DMS153 treated with DMSO at 0.1 percent for 48 hours (cell line): ENCODE data around the gene MSI2.
"Not testable (repeated sequence)": the region's sequence is repeated elsewhere in the genome, so short reads cannot be mapped to it uniquely, and the experiment has no call there.

Experiments used
- DNase-seq: peaks from one replicate; lab custom pipeline; 2025; ENCODE audit not compliant: unreplicated experiment; lab: John Stamatoyannopoulos, UW

MSI2 gene

DNA sequence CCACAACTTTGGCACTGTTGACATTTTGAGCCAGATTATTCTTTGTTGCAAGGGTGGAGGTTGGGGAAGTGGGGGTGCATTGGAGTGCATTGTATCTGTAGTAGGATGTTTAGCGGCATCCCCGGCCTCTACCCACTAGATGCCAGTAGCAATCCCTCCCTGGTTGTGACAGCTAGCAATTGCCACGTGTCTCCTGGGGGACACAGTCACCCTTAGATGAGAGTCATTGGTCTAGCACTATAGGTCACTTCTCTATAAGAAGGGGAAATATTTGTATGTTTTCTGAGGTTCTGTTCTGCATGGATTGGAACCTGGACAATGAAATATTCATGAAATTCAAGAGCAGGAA, 32.4 kb downstream of the MSI2 start:
- no peak for DNase-seq

GRCh38 chr17:57289130-57289529, 32.8 kb downstream of the MSI2 start:
- no peak for DNase-seq

- no peak for DNase-seq
Observed at GRCh38 chr17:57289613-57290012, 33.3 kb downstream of the MSI2 start.

GRCh38 chr17:57290981-57291380, 34.7 kb downstream of the MSI2 start:
- no peak for DNase-seq

DNA sequence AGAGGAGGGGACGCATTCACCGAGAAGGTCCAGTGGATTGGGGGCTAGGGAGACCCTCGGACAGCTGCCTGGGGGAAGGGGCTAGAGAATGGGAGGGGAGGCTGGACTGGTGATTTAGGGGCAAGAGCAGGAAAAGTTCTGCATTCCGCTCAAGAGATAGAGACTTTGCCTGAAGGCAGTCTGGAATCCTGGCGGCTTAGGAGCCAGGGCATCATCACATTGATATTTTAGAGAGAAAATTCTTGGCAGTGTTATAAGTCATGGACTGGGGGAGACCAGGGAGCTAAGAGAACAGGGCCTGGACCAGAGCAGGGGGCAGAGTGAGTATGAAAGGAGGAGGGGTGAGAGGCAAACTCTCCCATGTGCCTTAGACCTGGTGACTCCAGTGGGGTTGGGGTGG, 35.8 kb downstream of the MSI2 start:
- no peak for DNase-seq

GRCh38 chr17:57293077-57293476, 36.8 kb downstream of the MSI2 start:
- DNase-seq: no peak

DNA sequence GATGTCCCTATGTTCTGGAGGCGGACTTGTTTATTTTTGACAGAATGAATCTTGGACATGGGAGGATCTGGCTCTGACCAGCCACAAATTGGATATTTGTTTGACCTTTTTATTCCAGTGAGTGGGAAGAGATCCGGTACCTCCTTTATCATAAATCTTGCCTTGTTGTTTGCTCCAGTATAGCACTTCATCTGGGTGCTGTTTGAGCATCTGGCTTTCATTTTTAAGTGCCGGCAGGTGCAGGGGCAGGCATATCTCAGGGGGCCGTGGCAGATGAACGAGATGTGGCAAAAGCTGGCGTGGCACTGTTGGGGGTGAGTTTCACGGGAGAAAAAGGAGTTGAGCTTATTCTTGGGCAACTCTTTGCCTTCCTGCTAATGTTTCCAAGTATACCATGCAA, 37.8 kb downstream of the MSI2 start:
- peak; percentile 65 for DNase-seq

- DNase-seq: peak; percentile 75
Observed at GRCh38 chr17:57294629-57295501, 38.5 kb downstream of the MSI2 start.

DNA sequence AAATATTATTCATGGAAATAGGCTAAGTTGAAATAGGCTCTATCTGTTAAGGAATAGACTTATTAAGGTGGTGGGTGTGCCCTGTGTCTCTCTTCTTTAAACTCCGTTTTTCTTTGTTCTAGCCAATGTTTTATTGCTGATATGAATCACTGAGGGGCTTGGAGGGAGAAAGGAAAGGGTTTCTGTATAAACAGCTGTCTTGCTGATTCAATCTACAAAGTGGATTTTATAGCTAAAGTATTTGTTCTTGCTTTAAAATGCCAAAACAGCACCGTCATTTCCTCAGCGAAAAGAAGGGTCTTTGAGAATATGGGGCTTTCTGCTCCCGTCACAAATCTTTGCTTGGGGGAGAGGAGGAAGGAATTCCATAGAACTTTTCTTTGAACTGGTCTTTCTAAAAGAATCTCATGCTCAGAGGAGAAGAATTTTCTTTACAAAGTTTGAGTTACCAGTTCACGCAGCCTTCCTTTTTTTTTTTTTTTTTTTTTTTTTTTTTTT, 39.3 kb downstream of the MSI2 start:
- DNase-seq: peak; percentile 52

- peak; percentile 42 for DNase-seq
Observed at GRCh38 chr17:57296231-57296630, 39.9 kb downstream of the MSI2 start.

- DNase-seq: no peak
Observed at GRCh38 chr17:57299176-57299575, 42.9 kb downstream of the MSI2 start.

DNA sequence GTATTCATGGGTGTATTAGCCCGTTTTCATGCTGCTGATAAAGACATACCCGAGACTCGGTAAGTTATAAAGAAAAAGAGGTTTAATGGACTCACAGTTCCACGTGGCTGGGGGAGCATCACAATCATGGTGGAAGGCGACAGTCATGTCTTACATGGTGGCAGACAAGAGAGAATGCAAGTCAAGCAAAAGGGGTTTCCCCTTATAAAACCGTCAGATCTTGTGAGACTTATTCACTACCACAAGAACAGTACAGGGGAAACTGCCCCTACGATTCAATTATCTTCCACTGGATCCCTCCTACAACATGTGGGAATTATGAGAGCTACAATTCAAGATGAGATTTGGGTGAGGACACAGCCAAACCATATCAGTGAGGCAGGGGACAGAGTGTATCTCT, 44.3 kb downstream of the MSI2 start:
- not testable (repeated sequence) for DNase-seq

GRCh38 chr17:57302690-57303465, 46.6 kb downstream of the MSI2 start:
- DNase-seq: no peak

DNA sequence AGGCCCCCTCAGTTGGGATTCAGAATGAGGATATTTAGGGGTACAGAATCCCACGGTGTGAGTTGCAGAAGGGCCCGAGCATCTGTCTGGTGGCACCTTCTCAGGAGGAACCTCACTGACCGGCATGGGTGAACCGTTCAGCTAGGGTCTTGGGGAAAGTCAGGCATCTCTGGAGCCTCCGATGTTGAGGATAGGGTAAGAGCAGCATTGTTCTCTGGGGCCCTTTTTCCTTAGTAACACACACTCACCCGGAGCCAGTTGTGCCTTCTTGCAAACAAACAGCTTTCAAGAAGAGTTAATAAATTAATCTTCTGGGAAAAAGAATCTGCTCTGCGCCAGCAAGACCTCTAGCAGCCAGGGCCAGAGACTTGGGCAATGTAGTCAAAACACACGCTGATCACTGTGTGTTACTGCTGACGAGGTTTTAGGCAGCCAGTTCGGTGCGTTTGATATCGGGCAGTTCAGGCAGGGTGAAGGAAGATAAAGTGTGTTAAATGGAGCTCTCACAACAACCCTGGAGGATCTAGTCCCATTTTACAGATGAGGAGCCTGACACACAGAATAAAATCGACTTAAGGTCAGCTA, 48.9 kb downstream of the MSI2 start:
- no peak for DNase-seq

DNA sequence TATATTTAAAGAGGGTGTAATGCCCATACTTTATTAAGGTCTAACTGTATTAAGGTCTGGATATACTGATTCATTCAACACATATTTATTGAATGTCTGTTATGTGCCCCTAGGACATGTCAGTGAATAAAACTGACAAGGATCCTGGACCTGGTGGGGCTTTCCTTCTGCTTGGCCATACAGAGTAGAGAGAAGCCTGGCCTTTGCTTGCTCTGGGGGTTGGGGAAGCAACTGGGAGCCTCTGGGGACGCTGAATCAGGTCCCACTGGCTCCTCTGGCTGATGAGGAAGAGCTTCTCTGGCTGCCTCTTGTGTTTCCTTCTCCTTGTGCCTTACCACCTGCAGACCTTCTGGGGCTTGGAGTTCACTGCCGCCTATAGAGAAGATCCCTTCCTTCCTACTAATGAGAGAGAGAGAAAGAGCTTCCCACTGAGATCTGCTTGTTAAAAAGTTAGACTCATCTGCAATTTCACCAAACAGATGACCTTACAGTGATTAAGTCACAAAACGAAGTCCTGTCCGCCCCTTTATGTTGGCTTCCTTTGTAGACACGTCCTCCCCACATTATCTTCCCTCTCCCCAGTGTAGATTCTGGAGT, 49.7 kb downstream of the MSI2 start:
- no peak for DNase-seq

DNA sequence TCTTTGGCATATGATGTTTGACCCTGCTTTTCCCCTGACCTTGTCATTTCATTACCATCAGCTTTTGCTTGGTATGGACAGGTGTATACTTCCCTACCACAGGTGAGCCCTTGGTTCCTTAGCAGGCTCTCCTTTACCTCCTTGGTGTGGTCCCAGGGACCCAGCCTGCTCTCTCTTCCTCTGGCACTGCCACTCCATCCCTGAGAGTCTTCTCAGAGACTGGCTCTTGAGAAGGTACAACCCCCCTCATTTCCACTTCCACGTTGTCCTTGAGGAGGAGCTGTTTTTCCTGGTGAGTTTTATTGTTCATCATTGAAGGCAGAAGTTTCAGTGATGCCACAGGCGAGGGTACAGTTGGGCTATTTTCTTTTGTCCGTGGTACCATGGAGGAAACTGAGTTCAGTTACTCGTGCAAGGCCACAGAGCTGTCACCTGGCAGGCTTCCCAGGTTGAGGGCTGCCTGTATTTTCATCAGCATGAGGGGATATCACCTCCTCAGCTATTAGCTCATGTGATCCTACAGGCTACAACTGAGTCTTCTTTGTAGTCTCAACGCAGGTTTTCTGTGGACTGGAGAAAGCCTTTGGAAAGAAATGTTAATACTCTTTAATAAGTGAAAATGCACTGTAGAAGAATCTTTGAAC, 52.3 kb downstream of the MSI2 start:
- DNase-seq: no peak

DNA sequence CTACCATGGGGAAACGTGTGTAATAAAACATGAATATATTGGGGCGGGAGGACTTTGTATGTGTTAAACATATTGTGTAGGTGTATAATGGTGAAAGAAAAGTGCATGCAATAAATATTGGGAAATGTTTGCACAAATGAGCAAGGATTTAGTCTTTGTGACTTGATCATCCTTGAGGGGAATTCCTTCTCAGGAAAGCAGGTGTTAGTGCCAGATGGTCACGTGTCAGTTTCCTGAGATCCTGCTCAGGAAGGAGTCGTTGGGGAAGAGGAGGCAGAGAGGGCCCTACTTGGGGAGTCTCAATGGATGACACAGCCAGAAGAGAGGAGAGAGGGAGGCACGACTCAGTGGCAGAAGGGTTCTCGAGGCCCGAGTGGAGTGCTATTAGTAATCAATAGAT, 53.2 kb downstream of the MSI2 start:
- no peak for DNase-seq

- peak; percentile 27 for DNase-seq
Observed at GRCh38 chr17:57311281-57312216, 55.2 kb downstream of the MSI2 start.

DNA sequence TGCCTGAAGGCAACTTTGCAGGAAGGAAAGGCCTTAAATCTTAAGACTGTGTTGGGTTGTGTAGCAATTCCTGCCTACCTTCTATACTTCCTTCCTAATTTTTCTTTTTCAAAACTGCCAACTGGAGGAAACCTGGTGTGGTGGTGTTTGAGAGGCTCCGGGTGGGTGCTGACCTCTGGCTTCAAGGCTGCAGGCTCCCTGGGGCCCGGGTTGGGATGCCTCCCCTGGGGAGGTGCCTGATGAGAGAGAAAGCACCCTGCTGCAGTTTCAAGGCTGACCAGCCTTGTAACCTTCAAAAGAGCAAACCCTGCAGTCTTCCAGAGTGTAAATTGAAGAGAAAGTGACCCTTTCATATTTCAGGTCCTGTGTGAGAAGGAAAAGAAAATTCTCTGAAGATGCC, 55.9 kb downstream of the MSI2 start:
- no peak for DNase-seq
